NCI-H146 treated with DMSO at 0.1 percent for 48 hours (cell line): ENCODE measurements around the gene ADARB2.

ENCODE experiments used
- DNase-seq: peaks from one replicate; lab custom pipeline; 2025; ENCODE audit not compliant: unreplicated experiment; lab: John Stamatoyannopoulos, UW

Gene ADARB2

DNA sequence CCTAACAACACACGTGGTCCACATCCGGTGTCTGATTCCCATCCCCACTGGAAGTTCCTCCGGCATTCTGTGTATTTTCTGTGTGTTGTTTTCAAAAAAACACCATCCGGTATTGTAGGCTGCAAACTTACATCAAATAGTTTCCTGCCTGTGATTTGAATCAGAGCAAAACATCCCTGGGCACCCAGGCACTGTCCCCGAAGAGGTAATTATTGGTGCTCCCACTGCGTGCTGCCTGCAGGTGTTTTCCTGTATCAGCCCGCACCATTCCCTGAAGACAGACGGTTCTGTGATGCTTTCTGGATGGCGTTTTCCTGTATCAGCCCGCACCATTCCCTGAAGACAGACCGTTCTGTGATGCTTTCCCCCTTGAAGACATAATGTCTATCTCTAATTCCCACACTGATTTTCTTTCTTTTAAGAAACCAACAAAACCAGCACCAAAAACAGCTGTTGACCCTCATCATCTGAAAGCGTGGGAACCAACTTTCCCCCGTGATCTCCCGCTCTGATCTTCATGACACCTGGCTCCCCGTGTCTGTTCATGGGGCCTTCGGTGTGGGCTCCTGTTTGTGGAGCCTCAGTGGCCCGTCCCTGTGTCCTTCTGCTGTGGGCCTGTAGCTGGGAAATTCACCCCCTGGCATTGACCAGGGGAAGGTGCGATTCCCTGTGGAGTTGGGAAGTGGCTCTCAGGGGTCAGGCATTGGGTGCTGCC is 205.3 kb downstream of the ADARB2 start:
- DNase-seq: peak; percentile 15

DNA sequence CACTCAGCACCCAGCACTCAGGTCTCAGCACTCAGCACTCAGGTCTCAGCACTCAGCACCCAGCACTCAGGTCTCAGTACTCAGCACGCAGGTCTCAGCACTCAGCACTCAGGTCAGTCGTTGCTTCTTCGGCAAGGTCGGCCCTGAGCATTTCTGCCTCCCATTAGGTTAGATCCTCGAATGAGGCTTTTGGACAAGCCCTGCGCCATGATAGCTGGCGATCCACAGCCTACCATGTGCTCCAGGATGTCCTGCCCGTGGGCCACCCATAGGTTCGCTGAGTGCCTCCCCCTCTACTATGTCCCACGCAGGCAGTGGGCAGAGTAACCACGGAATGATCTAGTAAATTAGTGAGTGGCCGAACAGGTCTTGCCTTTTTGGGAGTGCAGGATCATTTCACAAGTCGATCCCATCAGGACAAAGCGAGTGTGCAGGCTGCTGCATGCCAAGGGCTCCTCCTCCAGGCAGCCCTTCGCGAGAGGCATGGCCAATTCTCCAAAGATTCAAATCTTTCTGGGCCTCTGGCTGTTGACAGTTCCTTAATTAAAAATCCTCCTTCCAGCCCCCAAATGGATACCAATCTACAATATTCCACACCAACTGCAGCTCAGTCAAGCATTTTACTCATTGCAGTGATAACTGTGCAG is 206.3 kb downstream of the ADARB2 start:
- DNase-seq: no peak

DNA sequence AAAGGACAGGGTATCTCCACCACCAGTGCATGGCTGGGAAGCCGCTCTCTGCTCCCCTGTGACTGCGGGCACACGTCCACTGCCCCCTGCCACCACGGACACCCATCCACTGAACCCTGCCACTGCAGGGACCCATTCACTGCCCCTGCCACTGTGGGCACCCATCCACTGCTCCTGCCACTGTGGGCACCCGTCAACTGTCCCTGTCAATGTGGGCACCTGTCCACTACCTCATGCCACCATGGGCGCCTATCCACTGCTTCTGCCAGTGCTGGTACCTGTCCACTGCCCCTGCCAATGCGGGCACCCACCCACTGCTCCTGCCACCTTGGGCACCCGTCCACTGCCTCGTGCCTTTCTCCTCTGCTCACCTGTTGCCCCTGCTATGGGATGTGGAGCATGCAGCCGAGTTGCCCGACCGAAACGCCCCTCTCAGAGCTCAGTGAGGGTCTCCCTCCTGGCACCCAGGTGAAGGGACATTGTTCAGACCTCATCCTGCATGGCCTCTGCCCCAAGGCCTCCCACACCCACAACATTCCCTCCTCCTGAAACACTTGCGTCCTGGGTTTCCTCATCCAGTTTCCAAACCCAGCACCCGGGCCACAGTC is 207.4 kb downstream of the ADARB2 start:
- no peak for DNase-seq

DNA sequence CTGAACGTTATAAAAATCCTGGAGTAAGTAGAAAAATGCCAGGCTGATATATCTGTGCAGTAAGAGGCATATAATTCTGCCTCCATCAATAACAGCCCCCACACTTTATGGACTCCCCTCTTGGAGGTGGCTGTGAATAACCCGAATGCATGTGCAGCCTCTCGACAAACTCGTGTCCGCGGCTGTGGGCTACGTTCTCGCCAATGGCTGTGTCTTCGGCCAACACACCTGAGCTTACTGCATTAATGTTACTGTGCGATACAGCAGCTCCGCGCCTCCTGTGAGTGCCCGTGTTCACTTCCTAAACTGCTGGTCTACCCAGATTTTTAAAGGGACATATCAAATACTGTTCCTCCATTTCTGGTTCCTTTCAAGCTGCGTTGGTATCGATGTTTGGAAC is 209.4 kb downstream of the ADARB2 start:
- no peak for DNase-seq

DNA sequence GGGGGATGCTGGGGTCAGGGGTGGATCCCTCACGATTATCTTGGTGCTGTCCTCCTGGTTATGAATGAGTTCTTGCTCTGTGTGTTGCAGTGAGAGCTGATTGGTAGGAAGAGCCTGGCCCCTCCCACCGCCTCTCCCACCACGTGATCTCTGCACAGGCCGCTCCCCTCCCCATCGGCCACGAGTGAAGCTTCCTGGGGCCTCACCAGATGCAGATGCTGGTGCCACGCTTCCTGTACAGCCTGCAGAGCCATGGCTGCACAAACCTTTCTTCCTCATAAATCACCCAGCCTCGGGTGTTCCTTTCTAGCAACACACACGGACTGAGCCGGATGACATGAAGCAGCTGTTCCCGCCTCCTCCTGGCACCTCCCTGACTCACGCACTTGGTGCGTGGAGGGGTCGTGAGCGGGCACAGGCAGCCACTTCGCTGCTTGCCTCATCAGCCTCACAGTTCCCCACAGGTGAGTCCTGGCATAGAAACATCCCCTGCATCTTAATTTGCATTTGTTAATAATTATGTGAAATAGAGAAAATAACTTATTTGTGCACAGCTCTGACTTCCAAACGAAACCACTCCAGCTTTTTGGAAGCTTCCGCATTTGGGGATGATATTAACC is 210.8 kb downstream of the ADARB2 start:
- no peak for DNase-seq

DNA sequence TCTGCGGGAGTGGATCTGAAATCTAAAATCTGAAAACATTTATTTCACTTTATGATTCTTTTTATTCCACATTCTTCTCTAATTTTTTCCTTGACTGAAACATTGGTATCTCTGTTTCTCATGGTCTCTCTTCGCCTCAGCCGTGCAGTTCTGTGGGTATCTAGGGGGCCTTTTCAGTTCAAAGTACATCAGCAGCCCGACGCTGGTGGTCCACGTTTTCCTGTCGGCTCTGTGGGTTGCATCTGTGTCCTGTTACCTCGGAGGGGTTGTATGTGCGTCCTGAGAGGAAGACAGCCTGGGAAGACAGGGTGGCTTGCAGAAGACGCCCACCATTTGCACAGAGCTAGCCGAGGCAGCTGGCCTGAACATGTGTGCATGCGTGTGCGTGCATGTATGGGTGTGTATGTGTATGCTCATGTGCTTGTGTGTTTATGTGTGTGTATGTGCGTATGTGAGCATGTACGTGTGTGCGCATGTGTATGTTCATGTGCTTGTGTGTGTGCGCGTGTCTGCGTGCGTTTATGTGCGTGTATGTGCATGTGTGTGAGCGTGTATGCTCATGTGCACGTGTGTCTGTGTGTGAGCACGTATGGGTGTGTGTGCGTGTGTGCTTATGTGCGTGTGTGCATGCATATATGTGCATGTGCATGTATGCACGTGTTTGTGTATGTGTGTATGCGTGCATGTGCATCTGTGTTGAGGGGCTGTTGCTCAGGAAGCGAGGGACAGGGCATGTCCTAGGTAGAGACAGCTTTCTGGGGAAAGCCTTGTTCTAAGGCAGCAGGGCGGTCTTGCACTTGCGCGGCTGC is 211.8 kb downstream of the ADARB2 start:
- no peak for DNase-seq

DNA sequence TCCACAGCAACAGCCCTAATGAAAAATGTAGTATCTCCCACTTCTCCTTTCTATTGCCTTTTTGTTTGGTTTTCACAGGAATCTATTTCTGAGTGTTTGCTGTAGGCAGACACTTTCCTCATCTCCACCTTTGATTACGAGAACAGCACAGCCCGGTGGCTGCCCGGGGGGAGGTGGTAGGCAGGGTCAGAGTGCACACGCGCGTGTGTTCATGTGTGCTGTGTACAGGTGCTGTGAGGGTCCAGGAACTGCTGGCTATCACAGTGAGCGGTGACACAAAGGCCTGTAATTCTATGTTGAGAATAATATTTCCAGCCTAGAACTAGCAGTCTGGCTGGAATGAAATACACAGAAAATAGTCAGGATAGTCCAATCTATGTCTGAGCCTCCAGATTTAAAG is 212.8 kb downstream of the ADARB2 start:
- DNase-seq: no peak

DNA sequence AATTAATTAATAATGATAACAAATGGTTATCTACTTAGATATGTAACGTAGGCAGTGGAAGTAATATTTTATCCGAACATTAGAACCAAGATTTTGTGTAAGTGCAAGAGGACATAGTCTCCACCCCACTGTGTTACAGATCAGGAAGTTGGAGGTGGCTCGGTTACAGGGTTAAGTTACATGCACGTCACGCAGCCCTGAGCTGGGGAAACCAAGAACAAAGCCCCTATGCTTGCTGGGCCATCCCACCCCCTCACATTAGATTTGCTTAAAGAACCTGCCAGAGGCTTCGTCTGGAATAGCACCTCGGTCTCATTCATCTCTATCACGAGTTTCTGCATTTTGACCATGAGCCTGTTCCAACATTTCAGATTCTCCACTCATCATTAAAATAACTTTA is 214.1 kb downstream of the ADARB2 start:
- no peak for DNase-seq

DNA sequence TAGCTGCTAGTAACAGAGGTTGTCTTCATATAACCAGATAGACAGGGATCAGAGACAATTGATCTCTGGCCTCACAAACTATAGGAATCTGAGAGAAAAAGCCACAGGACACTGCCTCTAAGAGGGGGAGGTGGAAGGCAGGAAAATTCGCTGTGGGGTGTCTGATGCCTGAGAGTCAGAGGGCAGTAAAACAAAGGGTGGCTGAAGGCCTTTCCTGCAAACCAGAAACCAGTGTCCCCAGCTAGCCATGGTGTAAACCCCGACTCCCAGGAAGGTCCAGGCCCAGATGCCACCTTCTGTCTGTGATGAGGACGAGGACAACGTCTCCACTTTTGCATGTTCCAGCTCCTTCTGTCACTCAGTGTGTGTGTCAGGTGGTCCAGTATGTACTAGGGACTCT is 215.1 kb downstream of the ADARB2 start:
- no peak for DNase-seq

DNA sequence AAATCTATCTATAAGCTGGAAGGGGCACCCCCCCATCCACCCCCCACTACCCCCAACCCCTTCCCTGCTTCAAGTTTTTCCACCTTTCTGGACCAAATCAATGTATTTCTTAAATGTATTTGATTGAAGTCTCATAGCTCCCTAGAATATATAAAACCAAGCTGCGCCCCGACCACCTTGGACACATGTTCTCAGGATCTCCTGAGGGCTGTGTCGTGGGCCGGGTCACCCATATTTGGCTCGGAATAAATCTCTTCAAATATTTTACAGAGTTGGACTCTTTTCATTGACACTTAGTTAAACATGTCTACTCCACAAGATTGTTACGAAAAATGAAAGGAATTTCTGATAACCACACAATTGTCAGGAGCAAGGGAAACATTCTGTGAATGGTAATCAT is 215.6 kb downstream of the ADARB2 start:
- no peak for DNase-seq

DNA sequence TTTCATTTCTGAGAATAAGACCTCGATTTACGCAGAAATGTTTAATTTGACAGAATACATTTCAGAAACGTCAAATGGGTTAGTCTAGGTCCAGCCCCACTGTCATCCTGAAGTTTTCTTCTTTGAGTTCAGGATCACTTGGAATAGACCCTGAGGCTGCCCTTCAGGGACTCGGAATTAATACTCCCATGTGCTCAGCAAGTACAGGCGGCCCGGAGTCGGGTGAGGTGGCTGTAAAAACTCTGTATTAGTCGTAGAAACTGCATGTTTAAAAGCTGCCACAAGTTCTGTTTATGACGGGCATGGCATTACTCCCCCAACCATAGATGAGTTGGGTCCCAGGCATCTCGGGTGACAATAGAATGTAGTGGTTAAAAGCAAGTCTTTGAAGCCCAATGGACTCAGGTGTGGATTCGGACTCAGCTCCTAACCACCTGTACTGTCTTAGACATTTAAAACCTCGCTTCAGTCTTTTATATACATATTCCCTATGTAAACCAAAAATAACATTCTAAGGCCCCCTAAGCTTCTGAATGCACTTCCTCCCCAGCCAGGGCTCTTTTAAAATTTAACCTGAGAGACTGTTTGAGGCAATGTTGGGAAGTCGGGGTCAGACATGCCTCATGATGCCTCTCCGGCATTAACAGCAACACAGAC is 216.3 kb downstream of the ADARB2 start:
- DNase-seq: no peak

DNA sequence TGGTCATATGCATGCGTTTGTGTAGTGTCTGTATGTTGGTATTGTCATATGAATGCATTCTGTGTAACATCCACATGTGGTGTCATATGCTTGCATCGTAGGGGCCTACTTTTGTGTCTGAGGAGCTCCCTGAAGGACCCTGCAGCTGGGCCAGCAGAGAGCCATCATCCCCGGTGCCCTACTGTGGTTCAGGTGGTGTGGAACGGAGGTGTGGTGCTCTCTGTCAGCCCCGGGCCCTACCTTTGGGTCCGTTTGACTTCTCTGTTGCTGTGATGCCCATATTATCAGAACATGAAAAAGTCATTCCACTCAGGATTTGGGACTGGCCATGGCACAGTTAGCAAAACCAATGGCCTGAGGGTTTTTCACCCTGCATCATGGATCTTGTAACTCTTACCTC is 217.9 kb downstream of the ADARB2 start:
- DNase-seq: no peak

DNA sequence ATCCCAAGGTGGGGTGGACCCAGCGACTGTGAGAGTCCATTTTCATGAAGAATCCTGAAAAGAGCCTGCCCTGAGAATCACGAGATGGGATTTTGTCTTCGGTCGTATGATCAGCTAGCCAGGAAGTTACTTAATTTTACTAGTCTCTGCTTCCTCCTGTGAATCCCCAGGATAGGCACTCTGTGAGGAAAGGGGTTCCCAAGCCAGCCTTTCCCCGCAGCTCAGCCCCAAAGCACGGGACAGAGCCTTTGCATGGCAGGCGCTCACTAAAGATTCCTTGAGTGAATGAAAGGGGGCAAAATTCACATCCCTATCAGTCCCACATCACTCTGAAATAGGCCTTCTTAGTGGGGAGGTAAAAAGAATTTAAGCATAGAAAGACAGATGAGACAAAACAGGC is 219.6 kb downstream of the ADARB2 start:
- no peak for DNase-seq

DNA sequence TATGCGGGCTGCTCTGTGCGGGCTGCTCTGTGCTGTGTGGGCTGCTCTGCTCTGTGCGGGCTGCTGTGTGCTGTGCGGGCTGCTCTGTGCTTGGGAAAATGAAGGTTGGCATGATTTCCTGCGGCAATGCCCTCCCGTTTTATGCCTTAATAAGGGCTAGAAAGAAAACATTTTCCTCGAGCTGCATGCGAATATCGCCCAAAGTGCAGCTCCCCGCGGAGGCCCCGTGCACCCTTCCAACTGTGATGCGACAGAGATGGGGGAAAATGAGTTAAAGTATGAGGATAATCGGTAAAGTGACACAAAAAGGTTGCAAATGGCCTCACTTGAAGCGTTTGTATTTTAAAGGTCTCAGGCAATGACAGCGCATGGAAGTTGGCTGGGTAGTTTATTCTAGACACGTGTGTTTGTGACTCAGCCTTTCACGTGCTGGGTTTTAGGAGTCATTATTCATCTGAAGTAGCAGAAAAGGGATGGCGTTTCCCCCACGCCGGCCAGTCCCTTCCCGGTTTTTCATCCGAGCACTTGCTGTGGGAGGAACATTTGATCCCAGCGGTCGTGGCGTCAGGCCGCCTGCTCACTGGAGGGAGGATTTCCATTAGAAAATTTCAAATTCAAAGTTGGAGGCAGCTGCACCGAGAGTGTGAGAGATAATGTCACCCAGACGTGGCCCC is 220.7 kb downstream of the ADARB2 start:
- no peak for DNase-seq

DNA sequence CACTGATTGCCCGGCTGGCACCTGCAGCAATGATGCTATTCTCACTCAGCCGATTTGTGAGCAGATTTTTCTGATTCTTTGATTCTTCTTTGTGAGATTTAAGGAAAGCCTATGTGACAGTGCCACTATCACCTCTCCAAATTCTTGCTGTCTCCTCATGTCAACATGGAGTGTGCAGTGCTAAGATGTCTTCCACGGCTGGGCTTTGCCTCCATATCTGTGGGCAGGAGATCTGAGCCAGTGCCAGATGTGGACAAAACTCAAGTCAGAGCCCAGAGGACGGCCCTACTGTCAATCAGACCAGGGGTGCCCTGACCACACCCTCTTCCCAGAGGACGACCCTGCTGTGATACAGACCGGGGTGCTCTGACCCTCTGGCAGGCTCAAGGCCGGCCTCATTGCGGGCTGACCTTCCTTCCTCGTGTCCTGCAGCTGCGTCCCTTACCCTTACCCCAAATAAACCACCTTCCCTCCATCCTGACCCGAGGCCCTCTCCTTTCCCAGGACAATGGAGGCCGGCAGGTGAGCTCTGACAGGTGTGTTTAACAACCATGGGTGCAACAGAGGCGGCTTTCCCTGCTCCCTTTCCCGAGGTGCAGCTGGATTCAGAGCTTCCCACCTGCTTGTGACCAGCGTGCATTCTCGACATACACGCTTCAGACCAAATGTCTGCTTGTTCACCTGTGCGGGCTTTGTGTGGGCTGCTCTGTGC is 221.4 kb downstream of the ADARB2 start:
- no peak for DNase-seq

DNA sequence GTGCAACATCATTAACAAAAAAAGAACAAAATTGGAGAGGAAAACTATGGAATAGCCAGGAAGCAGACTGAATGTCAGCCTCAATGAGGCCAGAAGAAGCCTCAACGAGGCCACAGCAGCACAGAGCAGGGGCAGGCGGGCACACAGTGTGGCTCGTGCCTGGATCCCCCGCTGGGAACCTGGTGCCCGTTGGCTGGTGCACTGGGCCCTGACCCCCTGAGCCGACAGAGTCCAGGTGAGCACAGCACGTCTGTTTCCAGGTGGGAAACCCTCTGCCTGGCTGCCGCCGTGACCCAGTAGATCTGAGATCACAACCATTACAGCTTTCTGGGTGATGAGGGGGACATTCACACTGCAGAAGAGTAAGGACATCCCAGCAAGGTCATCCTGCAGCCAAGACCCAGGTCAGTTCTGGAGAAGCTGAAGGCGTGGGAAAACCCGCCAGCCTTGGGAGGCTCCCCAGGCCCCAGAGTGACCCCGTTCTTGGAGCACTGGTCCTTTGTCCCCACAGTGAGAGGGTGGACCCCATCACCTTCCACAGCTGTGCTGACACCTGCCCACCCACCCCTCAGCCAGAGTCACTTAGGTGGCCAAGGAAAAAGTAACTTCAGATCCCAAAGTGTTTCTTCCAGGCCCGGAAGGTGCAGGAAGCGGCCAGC is 222.1 kb downstream of the ADARB2 start:
- DNase-seq: no peak

DNA sequence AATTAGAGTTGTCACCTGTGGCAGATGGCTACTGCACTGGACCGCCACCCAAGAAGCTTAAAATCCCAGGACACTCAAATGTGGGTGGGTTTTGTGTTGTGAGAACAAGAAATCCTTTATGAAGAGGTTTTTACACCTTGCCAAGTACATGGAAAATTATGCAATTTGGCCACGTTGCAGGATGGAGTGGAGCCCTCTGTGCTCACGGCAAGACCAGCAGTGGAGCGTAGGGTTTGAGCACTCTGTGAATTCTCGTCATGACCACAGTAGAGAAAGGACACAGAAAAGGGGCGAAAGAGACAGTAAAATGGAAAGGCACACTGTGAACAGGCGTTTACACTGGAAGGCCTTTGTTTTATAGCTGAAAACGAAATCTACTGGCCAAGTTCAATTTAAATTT is 222.6 kb downstream of the ADARB2 start:
- no peak for DNase-seq

DNA sequence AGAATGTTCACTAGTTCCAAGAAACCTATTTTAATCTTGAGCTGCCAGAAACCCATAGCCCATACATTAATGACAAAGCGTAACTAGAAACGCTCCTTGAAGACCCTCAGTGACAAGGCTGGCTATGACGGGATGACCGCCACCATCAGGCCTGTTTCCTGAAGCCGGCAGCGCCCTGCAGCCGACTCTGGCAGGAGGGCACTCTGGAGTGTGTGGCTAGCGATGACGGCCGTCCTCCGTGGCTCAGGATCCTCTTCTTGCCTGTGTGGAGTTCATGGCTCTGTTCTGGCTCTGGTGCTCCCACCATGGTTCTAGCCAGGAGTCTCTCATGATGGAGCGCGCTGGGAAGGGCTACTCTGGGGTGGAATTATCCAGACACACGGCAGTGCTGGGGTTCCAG is 224.1 kb downstream of the ADARB2 start:
- DNase-seq: no peak

DNA sequence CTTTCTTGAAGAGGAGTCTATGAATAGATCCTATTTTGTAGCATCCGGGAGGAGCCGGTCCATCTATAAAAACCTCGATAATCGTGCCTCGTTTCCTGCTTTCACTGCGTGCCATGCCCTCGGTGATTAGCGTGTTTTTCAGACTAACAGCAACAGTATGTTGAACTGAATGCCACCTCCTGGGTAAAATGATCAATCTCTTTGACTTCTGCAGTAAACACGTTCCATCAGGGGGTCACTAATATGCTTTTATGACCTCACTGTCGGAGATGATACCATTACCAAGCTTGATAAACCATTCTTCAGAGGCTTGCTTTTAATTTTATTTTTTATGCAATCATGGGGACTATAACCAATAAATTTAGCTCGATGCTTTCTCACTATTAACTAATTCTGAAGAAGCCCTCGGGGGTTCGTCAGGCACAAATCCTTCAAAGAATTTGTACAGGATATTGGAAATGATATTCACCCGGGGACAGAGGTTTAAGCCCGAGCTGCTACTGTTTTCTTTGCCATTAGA is 228.3 kb downstream of the ADARB2 start:
- DNase-seq: no peak
